GM23248 (cell line): ENCODE measurements around the gene ARL4A.

Experiments
- EZH2 ChIP-seq: fragments of 200-600 bp; sonication (generic); IDR thresholded peaks from 2 replicates; pipeline ENCODE4 v1.6.1; 2018; ENCODE audit warnings: antibody characterized with exemption, mild to moderate bottlenecking; ENCODE audit not compliant: insufficient read depth, poor library complexity, severe bottlenecking
- EZH2phosphoT487 ChIP-seq: fragments of 200-600 bp; sonication (generic); IDR thresholded peaks from 2 replicates; pipeline ENCODE4 v1.6.1; 2018; ENCODE audit warnings: antibody characterized with exemption, moderate library complexity, mild to moderate bottlenecking, low read depth; ENCODE audit not compliant: insufficient read depth

- TF ChIP-seq EZH2: no peak
- TF ChIP-seq EZH2phosphoT487: no peak
Measured at GRCh38 chr7:12686891-12687717, at the start of gene ARL4A.
